IMR-90 (cell line): Measurements from ENCODE around the gene CDK11B. TPM values are rescaled to one million over a fixed set of nuclear protein-coding genes. Genes with fewer than 3 reads are reported as not detected.

Source experiments
- ATAC-seq: fragments of 200-7000 bp; cut with Tn5 transposase; 2 replicates; pipeline ENCODE4 v1.9.1; 2020; ENCODE audit warnings: low read depth, mild to moderate bottlenecking, moderate library complexity
- BruUV-seq: library from RNA; stranded (reverse); fragments of 400-500 nt; replicated peaks from 2 replicates; lab custom pipeline; 2021; lab: Mats Ljungman, UMichigan
- CTCF ChIA-PET: fragments of 300-600 bp; formaldehyde crosslinking; extraction: SDS; loops from one replicate; lab custom pipeline; 2021; ENCODE audit warnings: antibody characterized with exemption; lab: Yijun Ruan, JAX
- POLR2A ChIA-PET: fragments of 300-600 bp; sonication (Branson Sonifier 250); formaldehyde crosslinking; loops from one replicate; lab custom pipeline; 2022; ENCODE audit warnings: antibody characterized with exemption; ENCODE audit not compliant: unreplicated experiment; lab: Charles Lee
- DNase-seq: peaks from one replicate; pipeline ENCODE4 v3.0.0; 2013
- H2AFZ ChIP-seq: replicated peaks from 2 replicates; pipeline ENCODE3; 2013; ENCODE audit warnings: low read length, mild to moderate bottlenecking; ENCODE audit not compliant: poor library complexity
- H2AK5ac ChIP-seq: 2 replicates; pipeline ENCODE4 v1.6.1; 2013; ENCODE audit warnings: low read depth, low read length, inconsistent platforms
- H2AK9ac ChIP-seq: replicated peaks from 2 replicates; pipeline ENCODE3; 2013; ENCODE audit warnings: mild to moderate bottlenecking, low read depth, low read length, moderate library complexity; ENCODE audit not compliant: poor library complexity
- H2BK120ac ChIP-seq: 2 replicates; pipeline ENCODE4 v1.6.1; 2013; ENCODE audit warnings: low read depth, low read length, inconsistent platforms
- H2BK15ac ChIP-seq: 3 replicates; pipeline ENCODE4 v1.6.1; 2013; ENCODE audit warnings: low read depth, low read length, inconsistent platforms
- H2BK20ac ChIP-seq: 2 replicates; pipeline ENCODE4 v1.6.1; 2013; ENCODE audit warnings: low read depth, mild to moderate bottlenecking, inconsistent platforms, low read length, moderate library complexity
- H2BK5ac ChIP-seq: 2 replicates; pipeline ENCODE4 v1.6.1; 2013; ENCODE audit warnings: mild to moderate bottlenecking, low read depth, low read length, inconsistent platforms; ENCODE audit not compliant: poor library complexity, severe bottlenecking
- H3K14ac ChIP-seq: replicated peaks from 2 replicates; pipeline ENCODE4 v1.6.1; 2013; ENCODE audit warnings: low read depth, low read length, inconsistent platforms
- H3K18ac ChIP-seq: 2 replicates; pipeline ENCODE4 v1.6.1; 2013; ENCODE audit warnings: low read depth, low read length, control low read depth
- H3K23ac ChIP-seq: 2 replicates; pipeline ENCODE4 v1.6.1; 2013; ENCODE audit warnings: low read depth, low read length, inconsistent platforms
- H3K27ac ChIP-seq: 2 replicates; pipeline ENCODE4 v1.5.1; 2013; ENCODE audit warnings: mild to moderate bottlenecking, control low read depth, low read length; ENCODE audit not compliant: insufficient read depth
- H3K27me3 ChIP-seq: 2 replicates; pipeline ENCODE4 v1.6.1; 2013; ENCODE audit warnings: low read length; ENCODE audit not compliant: control insufficient read depth, insufficient read depth
- H3K36me3 ChIP-seq: 2 replicates; pipeline ENCODE4 v1.6.1; 2013; ENCODE audit warnings: low read length, mixed read lengths; ENCODE audit not compliant: control insufficient read depth, insufficient read depth
- H3K4ac ChIP-seq: 2 replicates; pipeline ENCODE4 v1.6.1; 2013; ENCODE audit warnings: low read depth, low read length, inconsistent platforms
- H3K4me1 ChIP-seq: 2 replicates; pipeline ENCODE4 v1.6.1; 2013; ENCODE audit warnings: low read length, mixed read lengths; ENCODE audit not compliant: control insufficient read depth, insufficient read depth
- H3K4me2 ChIP-seq: 2 replicates; pipeline ENCODE4 v1.6.1; 2013; ENCODE audit warnings: low read depth, mild to moderate bottlenecking, control low read depth, low read length, moderate library complexity
- H3K4me3 ChIP-seq: 2 replicates; pipeline ENCODE4 v1.5.1; 2013; ENCODE audit warnings: low read depth, mild to moderate bottlenecking, control low read depth, low read length, moderate library complexity; ENCODE audit not compliant: insufficient read depth
- H3K56ac ChIP-seq: 2 replicates; pipeline ENCODE4 v1.6.1; 2013; ENCODE audit warnings: low read length, inconsistent platforms; ENCODE audit not compliant: insufficient read depth; ENCODE audit errors: extremely low read depth
- H3K79me1 ChIP-seq, 2 experiments: 2 replicates each; pipeline ENCODE4 v1.6.1; 2013; ENCODE audit warnings: low read length in 2 of 2, inconsistent platforms in 1 of 2, low read depth in 1 of 2
- H3K9ac ChIP-seq: 2 replicates; pipeline ENCODE4 v1.6.1; 2013; ENCODE audit warnings: low read depth, low read length, control low read depth
- H3K9me1 ChIP-seq: 2 replicates; pipeline ENCODE4 v1.6.1; 2013; ENCODE audit warnings: low read length, inconsistent platforms; ENCODE audit not compliant: insufficient read depth
- H3K9me3 ChIP-seq: 2 replicates; pipeline ENCODE4 v1.6.1; 2013; ENCODE audit warnings: low read length; ENCODE audit not compliant: control insufficient read depth, insufficient read depth
- H4K20me1 ChIP-seq: 2 replicates; pipeline ENCODE4 v1.6.1; 2013; ENCODE audit warnings: low read length, inconsistent platforms; ENCODE audit not compliant: insufficient read depth
- H4K5ac ChIP-seq: 2 replicates; pipeline ENCODE4 v1.6.1; 2013; ENCODE audit warnings: mild to moderate bottlenecking, low read depth, low read length, control low read depth
- H4K8ac ChIP-seq, 2 experiments: 2 replicates each; pipeline ENCODE4 v1.6.1; 2013; ENCODE audit warnings: low read depth in 2 of 2, low read length in 2 of 2, control low read depth in 1 of 2, inconsistent platforms in 1 of 2
- H4K91ac ChIP-seq: 2 replicates; pipeline ENCODE4 v1.6.1; 2013; ENCODE audit warnings: low read depth, low read length, inconsistent platforms; ENCODE audit not compliant: insufficient read depth
- BHLHE40 ChIP-seq: fragments of 150-350 bp; IDR thresholded peaks from 2 replicates; pipeline ENCODE4 v1.6.1; 2016; ENCODE audit warnings: mild to moderate bottlenecking, low read depth, low read length
- CEBPB ChIP-seq: IDR thresholded peaks from 2 replicates; pipeline ENCODE4 v1.6.1; 2012; ENCODE audit warnings: low read depth, low read length, improper control_type of control experiment
- CHD1 ChIP-seq: IDR thresholded peaks from 2 replicates; pipeline ENCODE4 v1.6.1; 2012; ENCODE audit warnings: low read depth, low read length, improper control_type of control experiment
- FOS ChIP-seq: fragments of 150-350 bp; IDR thresholded peaks from 2 replicates; pipeline ENCODE4 v1.6.1; 2016; ENCODE audit warnings: low read depth, low read length
- MAFK ChIP-seq: IDR thresholded peaks from 2 replicates; pipeline ENCODE4 v1.6.1; 2012; ENCODE audit warnings: low read depth, low read length, improper control_type of control experiment
- MAZ ChIP-seq: IDR thresholded peaks from 2 replicates; pipeline ENCODE4 v1.6.1; 2012; ENCODE audit warnings: low read depth, mild to moderate bottlenecking, low read length, improper control_type of control experiment, moderate library complexity, borderline replicate concordance
- MXI1 ChIP-seq: IDR thresholded peaks from 2 replicates; pipeline ENCODE4 v1.6.1; 2012; ENCODE audit warnings: low read depth, mild to moderate bottlenecking, low read length, moderate library complexity, borderline replicate concordance
- NFE2L2 ChIP-seq: fragments of 150-350 bp; IDR thresholded peaks from 2 replicates; pipeline ENCODE4 v1.6.1; 2016; ENCODE audit warnings: low read depth, mild to moderate bottlenecking, low read length
- RCOR1 ChIP-seq: IDR thresholded peaks from 2 replicates; pipeline ENCODE4 v1.6.1; 2012; ENCODE audit warnings: mild to moderate bottlenecking, low read length, improper control_type of control experiment; ENCODE audit not compliant: insufficient replicate concordance
- RFX5 ChIP-seq: IDR thresholded peaks from 2 replicates; pipeline ENCODE4 v1.8.0; 2012; ENCODE audit warnings: low read depth, mild to moderate bottlenecking, low read length, moderate library complexity
- SMC3 ChIP-seq: fragments of 150-350 bp; IDR thresholded peaks from 2 replicates; pipeline ENCODE4 v1.6.1; 2016; ENCODE audit warnings: low read depth, mild to moderate bottlenecking, antibody characterized with exemption, low read length, moderate library complexity
- WGBS, 2 experiments: methylation state at CpG; one replicate each; pipeline versions ENCODE4 v1.1.5 to v1.1.7; 2013; ENCODE audit warnings: missing lambda C conversion rate in 2 of 2; ENCODE audit not compliant: insufficient read length in 1 of 2; ENCODE audit errors: extremely low coverage in 2 of 2; 5-methylcytosine and 5-hydroxymethylcytosine counted together
- dilution Hi-C: fragments of 300-500 bp; cut with HindIII; formaldehyde crosslinking; loops from one replicate; pipeline ENCODE4 v1.14.3; 2018; ENCODE audit warnings: low sequenced_read_pairs; ENCODE audit not compliant: unreplicated experiment
- in situ Hi-C: fragments of 300-500 bp; cut with MboI; formaldehyde crosslinking; loops from 3 replicates; pipeline ENCODE4 v1.14.3; 2019; ENCODE audit warnings: low sequenced_read_pairs, inconsistent platforms, mixed read lengths
- intact Hi-C: fragments of 100-400 bp; cut with micrococcal nuclease; formaldehyde crosslinking; loops from 2 replicates; pipeline ENCODE4 v1.10.0; 2022
- polyA plus RNA-seq, 3 experiments: library from polyadenylated mRNA; depleted of rRNA; stranded (reverse); fragments of >200 nt; gene quantifications; 2 replicates each; pipeline ENCODE4 v1.2.3, GENCODE V29; 2012; ENCODE audit warnings: low replicate concordance in 1 of 3
- total RNA-seq: library from RNA; depleted of rRNA; stranded (reverse); fragments of >200 nt; gene quantifications from 2 replicates; pipeline ENCODE4 v1.2.3, GENCODE V29; 2012
- TF ChIP-seq, protein P1 (sequence below): fragments of 150-350 bp; IDR thresholded peaks from 2 replicates; pipeline ENCODE4 v1.6.1; 2017; ENCODE audit warnings: mild to moderate bottlenecking, antibody characterized with exemption, low read length, low read depth
- TF ChIP-seq, protein P2 (sequence below): fragments of 150-350 bp; IDR thresholded peaks from 2 replicates; pipeline ENCODE4 v1.6.1; 2016; ENCODE audit warnings: low read depth, mild to moderate bottlenecking, low read length, moderate library complexity, borderline replicate concordance
- TF ChIP-seq, protein P3 (sequence below): conservative IDR thresholded peaks from 2 replicates; pipeline ENCODE4 v1.5.1; 2012; ENCODE audit warnings: mild to moderate bottlenecking, low read depth, low read length, improper control_type of control experiment

The CDK11B gene
- total and polyA plus RNA-seq, 2 of the 4 experiments (the other 2 are of a cell fraction), result 8.2 to 19.1 TPM

DNA sequence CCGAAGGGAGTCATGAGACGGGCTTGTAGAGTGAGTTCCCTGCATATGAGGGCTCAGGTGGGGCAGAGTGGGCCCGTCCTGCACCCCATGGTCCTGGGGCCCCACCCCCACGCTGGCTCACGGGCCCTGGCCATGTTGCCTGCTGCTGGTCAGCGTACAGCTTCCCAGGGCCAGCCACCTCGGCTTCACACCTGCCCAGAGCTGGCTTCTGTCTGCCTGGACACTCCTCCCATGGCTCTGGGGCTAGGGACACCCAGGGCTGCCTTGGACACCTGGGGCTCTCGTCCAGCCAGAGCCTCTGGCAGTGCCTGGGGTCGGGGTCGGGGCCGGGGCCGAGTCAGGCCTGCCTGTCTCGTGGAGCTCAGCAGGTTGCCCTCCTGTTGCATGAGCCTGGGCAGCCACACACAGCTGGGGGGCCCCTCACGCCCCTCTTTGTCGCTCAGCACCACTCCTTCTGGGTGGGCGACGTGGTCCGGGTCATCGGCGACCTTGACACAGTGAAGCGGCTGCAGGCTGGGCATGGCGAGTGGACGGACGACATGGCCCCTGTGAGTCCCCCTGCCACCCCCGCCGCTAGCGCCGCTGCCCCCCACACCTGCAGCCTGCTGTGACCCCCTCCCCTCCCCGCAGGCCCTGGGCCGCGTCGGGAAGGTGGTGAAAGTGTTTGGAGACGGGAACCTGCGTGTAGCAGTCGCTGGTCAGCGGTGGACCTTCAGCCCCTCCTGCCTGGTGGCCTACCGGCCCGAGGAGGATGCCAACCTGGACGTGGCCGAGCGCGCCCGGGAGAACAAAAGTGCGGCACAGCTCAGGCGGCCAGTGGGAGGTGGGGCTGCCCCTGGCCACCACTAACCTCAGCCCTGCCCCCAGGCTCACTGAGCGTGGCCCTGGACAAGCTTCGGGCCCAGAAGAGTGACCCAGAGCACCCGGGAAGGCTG is 32.3 kb downstream of the CDK11B start:
- H3K14ac ChIP-seq, result no peak overlapping the region
- no peak overlapping the region for H3K23ac ChIP-seq
- DNase-seq (no peak), ATAC-seq (no peak)
- H4K8ac ChIP-seq, result no peak overlapping the region
- ChIA-PET POLR2A (no interaction called here), CTCF (no interaction called here)
- no peak overlapping the region for H3K56ac ChIP-seq
- no peak overlapping the region for H3K4me2 ChIP-seq
- dilution Hi-C loops, result no loop called here
- H3K18ac ChIP-seq, result no peak overlapping the region
- in situ Hi-C loops, result no loop called here
- no peak overlapping the region for H2AK9ac ChIP-seq
- H4K91ac ChIP-seq, result no peak overlapping the region
- no peak overlapping the region for H2BK120ac ChIP-seq
- intact Hi-C loops, result no loop called here
- H3K9me3 ChIP-seq, result no peaks in the 10 kb centered on the region
- H3K27ac ChIP-seq, result no peak overlapping the region
- no TSS peak for BruUV-seq
- no peak overlapping the region for H2AFZ ChIP-seq
- H3K9ac ChIP-seq, result no peak overlapping the region
- H2BK5ac ChIP-seq, result no peak overlapping the region
- no peaks in the 10 kb centered on the region for H3K9me1 ChIP-seq
- peaks cover 31% of the 10 kb centered on the region for H3K36me3 ChIP-seq
- no peak overlapping the region for H2BK20ac ChIP-seq
- peaks cover 20% of the 10 kb centered on the region for H4K20me1 ChIP-seq
- no peak overlapping the region for H4K5ac ChIP-seq
- peaks cover 3% of the 10 kb centered on the region; the same call in 1 of the 2 replicates for H3K4me1 ChIP-seq
- H3K4ac ChIP-seq, result no peak overlapping the region
- H3K27me3 ChIP-seq, result no peaks in the 10 kb centered on the region
- no peak overlapping the region for H2AK5ac ChIP-seq
- no peak overlapping the region for H2BK15ac ChIP-seq
- WGBS, 2 experiments, result 98% methylated on average over 20 of the region's 48 CpGs; no CpG with 5 or more reads in 1 of the 2 experiments
- H3K4me3 ChIP-seq, result no peak overlapping the region
- H3K79me1 ChIP-seq, result peaks cover 0 to 11% of the 10 kb centered on the region in 2 experiments; a peak in 1 of 4 replicates
- TF ChIP-seq FOS (no peak), CEBPB (no peak), SMC3 (no peak), MXI1 (no peak), NFE2L2 (no peak), BHLHE40 (no peak), RCOR1 (no peak), MAZ (no peak), MAFK (no peak), CHD1 (no peak), RFX5 (no peak)
- TF ChIP-seq, protein P1, sequence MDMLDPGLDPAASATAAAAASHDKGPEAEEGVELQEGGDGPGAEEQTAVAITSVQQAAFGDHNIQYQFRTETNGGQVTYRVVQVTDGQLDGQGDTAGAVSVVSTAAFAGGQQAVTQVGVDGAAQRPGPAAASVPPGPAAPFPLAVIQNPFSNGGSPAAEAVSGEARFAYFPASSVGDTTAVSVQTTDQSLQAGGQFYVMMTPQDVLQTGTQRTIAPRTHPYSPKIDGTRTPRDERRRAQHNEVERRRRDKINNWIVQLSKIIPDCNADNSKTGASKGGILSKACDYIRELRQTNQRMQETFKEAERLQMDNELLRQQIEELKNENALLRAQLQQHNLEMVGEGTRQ, result no peak
- TF ChIP-seq, protein P2, sequence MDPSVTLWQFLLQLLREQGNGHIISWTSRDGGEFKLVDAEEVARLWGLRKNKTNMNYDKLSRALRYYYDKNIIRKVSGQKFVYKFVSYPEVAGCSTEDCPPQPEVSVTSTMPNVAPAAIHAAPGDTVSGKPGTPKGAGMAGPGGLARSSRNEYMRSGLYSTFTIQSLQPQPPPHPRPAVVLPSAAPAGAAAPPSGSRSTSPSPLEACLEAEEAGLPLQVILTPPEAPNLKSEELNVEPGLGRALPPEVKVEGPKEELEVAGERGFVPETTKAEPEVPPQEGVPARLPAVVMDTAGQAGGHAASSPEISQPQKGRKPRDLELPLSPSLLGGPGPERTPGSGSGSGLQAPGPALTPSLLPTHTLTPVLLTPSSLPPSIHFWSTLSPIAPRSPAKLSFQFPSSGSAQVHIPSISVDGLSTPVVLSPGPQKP, result no peak
- TF ChIP-seq, protein P3, sequence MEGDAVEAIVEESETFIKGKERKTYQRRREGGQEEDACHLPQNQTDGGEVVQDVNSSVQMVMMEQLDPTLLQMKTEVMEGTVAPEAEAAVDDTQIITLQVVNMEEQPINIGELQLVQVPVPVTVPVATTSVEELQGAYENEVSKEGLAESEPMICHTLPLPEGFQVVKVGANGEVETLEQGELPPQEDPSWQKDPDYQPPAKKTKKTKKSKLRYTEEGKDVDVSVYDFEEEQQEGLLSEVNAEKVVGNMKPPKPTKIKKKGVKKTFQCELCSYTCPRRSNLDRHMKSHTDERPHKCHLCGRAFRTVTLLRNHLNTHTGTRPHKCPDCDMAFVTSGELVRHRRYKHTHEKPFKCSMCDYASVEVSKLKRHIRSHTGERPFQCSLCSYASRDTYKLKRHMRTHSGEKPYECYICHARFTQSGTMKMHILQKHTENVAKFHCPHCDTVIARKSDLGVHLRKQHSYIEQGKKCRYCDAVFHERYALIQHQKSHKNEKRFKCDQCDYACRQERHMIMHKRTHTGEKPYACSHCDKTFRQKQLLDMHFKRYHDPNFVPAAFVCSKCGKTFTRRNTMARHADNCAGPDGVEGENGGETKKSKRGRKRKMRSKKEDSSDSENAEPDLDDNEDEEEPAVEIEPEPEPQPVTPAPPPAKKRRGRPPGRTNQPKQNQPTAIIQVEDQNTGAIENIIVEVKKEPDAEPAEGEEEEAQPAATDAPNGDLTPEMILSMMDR, result no peak
